K562 (cell line): Measurements from ENCODE around the gene GAPDH. TPM values are rescaled to one million over a fixed set of nuclear protein-coding genes. Genes with fewer than 3 reads are reported as not detected.

Experiments
- ASH1L ChIP-seq: fragments of 450-650 bp; IDR thresholded peaks from 2 replicates; pipeline ENCODE4 v1.6.1; 2018; ENCODE audit warnings: borderline replicate concordance, mild to moderate bottlenecking, low read depth; ENCODE audit not compliant: partially characterized antibody
- ATF7 ChIP-seq: fragments of 450-650 bp; IDR thresholded peaks from 2 replicates; pipeline ENCODE4 v1.7.1; 2014; ENCODE audit warnings: mild to moderate bottlenecking, moderate library complexity
- CREB1 ChIP-seq, 2 experiments: sonication (generic) in 1 of 2; formaldehyde crosslinking in 1 of 2; IDR thresholded peaks; 2 replicates each; pipeline versions ENCODE4 v1.6.1 to v1.8.0; 2012 to 2022; ENCODE audit warnings: inconsistent platforms in 1 of 2, mild to moderate bottlenecking in 1 of 2, missing genetic modification reagents in 1 of 2, moderate library complexity in 1 of 2
- GATAD2B ChIP-seq: fragments of 450-650 bp; IDR thresholded peaks from 2 replicates; pipeline ENCODE4 v1.6.1; 2017; ENCODE audit warnings: mild to moderate bottlenecking, borderline replicate concordance
- HNRNPUL1 ChIP-seq: fragments of 200-400 bp; formaldehyde crosslinking; IDR thresholded peaks from 2 replicates; pipeline ENCODE4 v1.6.1; 2017; ENCODE audit warnings: low read length
- ILK ChIP-seq: fragments of 450-650 bp; IDR thresholded peaks from 2 replicates; pipeline ENCODE4 v1.6.1; 2016; ENCODE audit warnings: missing genetic modification characterization, low read depth, mild to moderate bottlenecking, missing compliant biosample characterization, moderate library complexity, borderline replicate concordance
- NBN ChIP-seq: fragments of 450-650 bp; IDR thresholded peaks from 2 replicates; pipeline ENCODE4 v1.6.1; 2016; ENCODE audit warnings: low read depth, mild to moderate bottlenecking
- NCOA2 ChIP-seq, 2 experiments: fragments of 450-650 bp; IDR thresholded peaks; 2 replicates each; pipeline ENCODE4 v1.6.1; 2018; ENCODE audit warnings: mild to moderate bottlenecking in 2 of 2, moderate library complexity in 1 of 2; ENCODE audit not compliant: partially characterized antibody in 2 of 2
- POU5F1 ChIP-seq: fragments of 150-350 bp; IDR thresholded peaks from 2 replicates; pipeline ENCODE4 v1.6.1; 2014; ENCODE audit warnings: borderline replicate concordance, low read length, low read depth, mild to moderate bottlenecking; ENCODE audit not compliant: partially characterized antibody
- TAL1 ChIP-seq: fragments of 450-650 bp; IDR thresholded peaks from 2 replicates; pipeline ENCODE4 v1.6.1; 2016; ENCODE audit warnings: mild to moderate bottlenecking
- TCF7L2 ChIP-seq: fragments of 150-350 bp; IDR thresholded peaks from 2 replicates; pipeline ENCODE4 v1.6.1; 2016; ENCODE audit warnings: low read depth, mild to moderate bottlenecking, low read length, moderate library complexity
- TSC22D4 ChIP-seq: fragments of 450-650 bp; IDR thresholded peaks from 2 replicates; pipeline ENCODE4 v1.6.1; 2016; ENCODE audit warnings: missing genetic modification characterization, missing biosample characterization, control low read depth
- ZFX ChIP-seq: sonication (generic); formaldehyde crosslinking; IDR thresholded peaks from 2 replicates; pipeline ENCODE4 v1.8.0; 2022; ENCODE audit warnings: mild to moderate bottlenecking, missing genetic modification reagents, moderate library complexity
- ZNF121 ChIP-seq: sonication (generic); formaldehyde crosslinking; conservative IDR thresholded peaks from 2 replicates; pipeline ENCODE4 v1.8.0; 2022; ENCODE audit warnings: missing genetic modification reagents
- ZNF146 ChIP-seq: IDR thresholded peaks from one replicate; pipeline ENCODE4 v1.6.1; 2018; ENCODE audit warnings: missing compliant biosample characterization; ENCODE audit not compliant: unreplicated experiment
- polyA plus RNA-seq, 8 experiments: library from polyadenylated mRNA; depleted of rRNA in 4 of 8; stranded (reverse) in 5 of 8; unstranded in 3 of 8; fragments of >200 nt; fragmentation: Nextera tagmentation in 2 of 8; fragmentation: Illumina TruSeq in 1 of 8; extraction: Ambion mirVana in 2 of 8; extraction: Trizol in 1 of 8; gene quantifications; 2 replicates each; pipeline versions ENCODE4 v1.2.1 to v1.2.3, GENCODE V29; 2011 to 2014; ENCODE audit warnings: inconsistent platforms in 1 of 8, missing spikeins in 1 of 8
- total RNA-seq, 7 experiments: library from RNA; depleted of rRNA in 6 of 7; stranded (reverse); fragments of >200 nt in 6 of 7; fragmentation: Illumina TruSeq in 2 of 7; extraction: Trizol in 2 of 7; gene quantifications; 2 replicates each; pipeline versions ENCODE4 v1.2.1 to v1.2.3, GENCODE V29; 2011 to 2021; ENCODE audit warnings: low replicate concordance in 1 of 7
- TF ChIP-seq, protein P1 (sequence below): fragments of 250-450 bp; sonication (Bioruptor Pico); IDR thresholded peaks from 2 replicates; pipeline ENCODE4 v1.5.0; 2021; ENCODE audit warnings: mild to moderate bottlenecking, moderate library complexity
- TF ChIP-seq, protein P2 (sequence below): sonication (generic); formaldehyde crosslinking; IDR thresholded peaks from 2 replicates; pipeline ENCODE4 v1.9.0; 2022; ENCODE audit warnings: mild to moderate bottlenecking, missing genetic modification reagents
- TF ChIP-seq, protein P3 (sequence below): fragments of 450-650 bp; IDR thresholded peaks from 2 replicates; pipeline ENCODE4 v1.7.0; 2016; ENCODE audit warnings: borderline replicate concordance
- TF ChIP-seq, protein P4 (sequence below): sonication (generic); formaldehyde crosslinking; IDR thresholded peaks from 2 replicates; pipeline ENCODE4 v1.9.0; 2022; ENCODE audit warnings: mild to moderate bottlenecking, missing genetic modification reagents
- TF ChIP-seq, protein P5 (sequence below): sonication (generic); formaldehyde crosslinking; IDR thresholded peaks from 2 replicates; pipeline ENCODE4 v1.8.1; 2022; ENCODE audit warnings: missing genetic modification reagents

Gene GAPDH
- total and polyA plus RNA-seq, 9 of the 15 experiments (the other 6 are each of a cell fraction or from before 2014, with no cell fraction given), result 2,206 to 6,793 (median 4,217) TPM

DNA sequence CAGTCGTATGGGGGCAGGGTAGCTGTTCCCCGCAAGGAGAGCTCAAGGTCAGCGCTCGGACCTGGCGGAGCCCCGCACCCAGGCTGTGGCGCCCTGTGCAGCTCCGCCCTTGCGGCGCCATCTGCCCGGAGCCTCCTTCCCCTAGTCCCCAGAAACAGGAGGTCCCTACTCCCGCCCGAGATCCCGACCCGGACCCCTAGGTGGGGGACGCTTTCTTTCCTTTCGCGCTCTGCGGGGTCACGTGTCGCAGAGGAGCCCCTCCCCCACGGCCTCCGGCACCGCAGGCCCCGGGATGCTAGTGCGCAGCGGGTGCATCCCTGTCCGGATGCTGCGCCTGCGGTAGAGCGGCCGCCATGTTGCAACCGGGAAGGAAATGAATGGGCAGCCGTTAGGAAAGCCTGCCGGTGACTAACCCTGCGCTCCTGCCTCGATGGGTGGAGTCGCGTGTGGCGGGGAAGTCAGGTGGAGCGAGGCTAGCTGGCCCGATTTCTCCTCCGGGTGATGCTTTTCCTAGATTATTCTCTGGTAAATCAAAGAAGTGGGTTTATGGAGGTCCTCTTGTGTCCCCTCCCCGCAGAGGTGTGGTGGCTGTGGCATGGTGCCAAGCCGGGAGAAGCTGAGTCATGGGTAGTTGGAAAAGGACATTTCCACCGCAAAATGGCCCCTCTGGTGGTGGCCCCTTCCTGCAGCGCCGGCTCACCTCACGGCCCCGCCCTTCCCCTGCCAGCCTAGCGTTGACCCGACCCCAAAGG lies 804 bp downstream of the GAPDH start (continued):
- TF ChIP-seq, protein P1, sequence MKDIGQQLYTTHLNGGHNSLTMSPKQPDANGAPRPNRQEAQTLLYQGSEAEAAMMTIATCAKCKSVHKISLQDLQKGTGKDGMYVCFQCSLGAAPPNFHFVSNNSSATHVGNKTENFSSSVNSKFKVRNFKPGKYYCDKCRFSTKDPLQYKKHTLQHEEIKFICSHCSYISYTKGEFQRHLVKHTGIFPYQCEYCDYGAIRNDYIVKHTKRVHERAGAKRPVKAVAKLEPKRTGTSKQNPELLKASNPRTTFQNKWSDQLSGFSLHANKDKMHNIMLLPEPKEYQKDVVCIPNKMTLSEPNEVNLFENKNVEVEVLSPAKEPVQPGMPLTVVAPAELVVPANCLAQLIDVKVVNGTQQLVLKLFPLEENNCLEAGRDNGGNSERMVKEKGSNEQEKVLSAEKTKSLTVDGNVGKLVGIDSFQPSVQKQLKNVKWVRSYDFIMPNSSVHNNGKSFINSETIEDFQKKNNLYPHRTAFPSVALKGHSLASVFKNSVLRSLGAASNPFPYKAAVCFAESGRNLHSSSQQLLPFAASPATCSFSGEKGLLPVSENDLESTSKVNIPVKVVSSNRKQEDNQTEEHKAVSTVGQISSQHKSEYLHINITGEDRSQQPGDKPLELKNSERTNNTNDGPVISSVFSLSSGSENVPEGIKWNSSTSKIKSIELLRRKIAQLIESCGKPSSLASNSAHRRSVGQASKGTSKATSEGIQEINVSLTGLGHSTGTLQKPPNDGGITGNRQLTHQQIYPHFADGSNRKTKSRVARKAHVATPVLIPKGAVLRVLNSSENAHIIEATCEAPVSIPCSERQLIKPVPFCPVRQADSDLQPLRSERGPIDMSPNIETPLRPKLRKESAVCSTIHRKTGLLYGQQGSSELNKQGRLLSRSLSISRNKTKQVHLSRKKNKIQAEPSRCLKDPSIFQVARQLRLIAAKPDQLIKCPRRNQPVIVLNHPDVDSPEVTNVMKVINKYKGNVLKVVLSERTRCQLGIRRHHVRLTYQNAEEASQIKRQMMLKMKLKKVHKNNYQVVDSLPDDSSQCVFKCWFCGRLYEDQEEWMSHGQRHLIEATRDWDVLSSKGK (CRISPR knock-in tag), result no peak
- TF ChIP-seq POU5F1 (no peak), HNRNPUL1 (no peak; the same call in 1 of the 2 replicates), ASH1L (no peak), ZFX (CRISPR knock-in tag) (no peak), NCOA2 (IDR thresholded peaks at IDR 0.05; ENCODE audit: partially characterized antibody in 2 of 2) (no peak), ATF7 (peak; percentile 38; the same call in 1 of the 2 replicates), ZNF121 (CRISPR knock-in tag) (no peak), TAL1 (no peak), CREB1 (IDR thresholded peaks at IDR 0.05) (no peak), CREB1 (CRISPR knock-in tag; IDR thresholded peaks at IDR 0.05) (no peak), NBN (no peak), TCF7L2 (no peak), ILK (tag) (no peak), GATAD2B (no peak), ZNF146 (CRISPR knock-in tag) (no peak), TSC22D4 (tag) (no peak)
- TF ChIP-seq, protein P2, sequence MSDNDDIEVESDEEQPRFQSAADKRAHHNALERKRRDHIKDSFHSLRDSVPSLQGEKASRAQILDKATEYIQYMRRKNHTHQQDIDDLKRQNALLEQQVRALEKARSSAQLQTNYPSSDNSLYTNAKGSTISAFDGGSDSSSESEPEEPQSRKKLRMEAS (CRISPR knock-in tag), result peak; percentile 54; the same call in 1 of the 2 replicates
- TF ChIP-seq, protein P3, sequence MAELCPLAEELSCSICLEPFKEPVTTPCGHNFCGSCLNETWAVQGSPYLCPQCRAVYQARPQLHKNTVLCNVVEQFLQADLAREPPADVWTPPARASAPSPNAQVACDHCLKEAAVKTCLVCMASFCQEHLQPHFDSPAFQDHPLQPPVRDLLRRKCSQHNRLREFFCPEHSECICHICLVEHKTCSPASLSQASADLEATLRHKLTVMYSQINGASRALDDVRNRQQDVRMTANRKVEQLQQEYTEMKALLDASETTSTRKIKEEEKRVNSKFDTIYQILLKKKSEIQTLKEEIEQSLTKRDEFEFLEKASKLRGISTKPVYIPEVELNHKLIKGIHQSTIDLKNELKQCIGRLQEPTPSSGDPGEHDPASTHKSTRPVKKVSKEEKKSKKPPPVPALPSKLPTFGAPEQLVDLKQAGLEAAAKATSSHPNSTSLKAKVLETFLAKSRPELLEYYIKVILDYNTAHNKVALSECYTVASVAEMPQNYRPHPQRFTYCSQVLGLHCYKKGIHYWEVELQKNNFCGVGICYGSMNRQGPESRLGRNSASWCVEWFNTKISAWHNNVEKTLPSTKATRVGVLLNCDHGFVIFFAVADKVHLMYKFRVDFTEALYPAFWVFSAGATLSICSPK, result no peak
- TF ChIP-seq, protein P4, sequence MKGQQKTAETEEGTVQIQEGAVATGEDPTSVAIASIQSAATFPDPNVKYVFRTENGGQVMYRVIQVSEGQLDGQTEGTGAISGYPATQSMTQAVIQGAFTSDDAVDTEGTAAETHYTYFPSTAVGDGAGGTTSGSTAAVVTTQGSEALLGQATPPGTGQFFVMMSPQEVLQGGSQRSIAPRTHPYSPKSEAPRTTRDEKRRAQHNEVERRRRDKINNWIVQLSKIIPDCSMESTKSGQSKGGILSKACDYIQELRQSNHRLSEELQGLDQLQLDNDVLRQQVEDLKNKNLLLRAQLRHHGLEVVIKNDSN (CRISPR knock-in tag), result peak; percentile 95
- TF ChIP-seq, protein P5, sequence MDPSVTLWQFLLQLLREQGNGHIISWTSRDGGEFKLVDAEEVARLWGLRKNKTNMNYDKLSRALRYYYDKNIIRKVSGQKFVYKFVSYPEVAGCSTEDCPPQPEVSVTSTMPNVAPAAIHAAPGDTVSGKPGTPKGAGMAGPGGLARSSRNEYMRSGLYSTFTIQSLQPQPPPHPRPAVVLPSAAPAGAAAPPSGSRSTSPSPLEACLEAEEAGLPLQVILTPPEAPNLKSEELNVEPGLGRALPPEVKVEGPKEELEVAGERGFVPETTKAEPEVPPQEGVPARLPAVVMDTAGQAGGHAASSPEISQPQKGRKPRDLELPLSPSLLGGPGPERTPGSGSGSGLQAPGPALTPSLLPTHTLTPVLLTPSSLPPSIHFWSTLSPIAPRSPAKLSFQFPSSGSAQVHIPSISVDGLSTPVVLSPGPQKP (CRISPR knock-in tag), result no peak
